GM20431 (cell line): Measurements from ENCODE around the gene PLCB4.

Experiments used
- in situ Hi-C: fragments of 300-500 bp; cut with MseI, MboI; formaldehyde crosslinking; loops from one replicate; pipeline ENCODE4 v1.15.0; 2020; ENCODE audit warnings: low sequenced_read_pairs; ENCODE audit not compliant: unreplicated experiment

PLCB4 gene

DNA sequence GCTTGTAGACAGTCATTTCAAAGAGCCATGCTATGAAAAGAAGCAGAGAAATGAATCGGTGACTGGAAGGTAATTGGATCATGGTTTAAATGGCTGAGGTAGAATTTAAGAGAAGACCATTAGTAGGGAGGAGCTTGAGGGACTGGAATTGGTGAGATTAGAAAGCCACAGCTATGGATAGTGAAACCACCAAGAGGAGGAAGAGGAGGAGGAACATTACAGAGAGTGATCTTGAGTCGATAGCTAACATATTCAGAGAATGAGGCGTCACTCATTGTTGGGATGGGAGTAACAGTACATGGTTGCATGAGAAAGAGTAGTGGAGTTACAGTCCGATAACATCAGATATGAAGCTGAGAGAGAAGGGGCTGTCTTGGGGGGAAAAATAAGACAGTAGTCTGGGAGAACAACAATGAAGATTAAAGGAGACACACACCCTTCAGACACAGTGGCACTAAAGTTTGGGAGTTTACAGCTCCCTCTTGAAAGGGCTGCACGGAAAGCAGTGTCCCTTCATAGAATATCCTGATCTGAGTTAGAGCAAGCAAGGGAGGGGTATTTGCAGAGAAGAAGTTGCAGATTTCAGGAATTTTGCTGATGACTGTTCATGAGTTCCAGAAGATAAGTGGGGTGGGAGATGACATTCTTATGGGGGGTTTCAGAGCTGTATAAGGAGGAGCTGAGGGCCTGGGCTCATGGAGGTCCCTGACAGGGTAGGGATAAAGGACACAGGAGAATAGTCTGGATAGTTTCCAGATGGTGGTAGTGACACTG is 430.4 kb downstream of the PLCB4 start:
- in situ Hi-C loops = no loop called here

GRCh38 chr20:9500121-9500520 is 431.2 kb downstream of the PLCB4 start:
- in situ Hi-C loops = no loop called here

DNA sequence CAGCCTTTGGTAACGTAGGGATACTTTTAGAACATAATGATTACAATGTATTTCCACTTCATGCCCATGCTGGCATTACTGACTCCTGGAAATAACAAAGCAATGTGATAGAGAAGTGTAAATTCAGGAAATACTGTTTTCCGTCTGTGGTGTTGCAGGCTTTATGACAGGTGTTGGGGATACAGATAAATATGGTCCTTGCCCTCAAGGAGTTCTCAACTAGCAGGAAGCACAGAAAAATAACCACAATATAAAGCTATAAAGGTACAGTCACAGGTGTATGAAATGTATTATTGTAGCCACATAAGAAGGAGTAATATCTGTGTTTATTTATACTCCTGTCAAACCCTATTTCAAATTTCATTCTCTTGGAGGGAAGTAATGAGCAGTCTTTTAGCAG is 432.6 kb downstream of the PLCB4 start:
- in situ Hi-C loops = no loop called here

GRCh38 chr20:9503526-9504245 is 434.8 kb downstream of the PLCB4 start:
- in situ Hi-C loops = no loop called here

GRCh38 chr20:9506280-9506821 is 437.5 kb downstream of the PLCB4 start:
- in situ Hi-C loops = no loop called here

- in situ Hi-C loops = no loop called here
These were observed 438.1 kb downstream of the PLCB4 start for GRCh38 chr20:9506964-9507369.

DNA sequence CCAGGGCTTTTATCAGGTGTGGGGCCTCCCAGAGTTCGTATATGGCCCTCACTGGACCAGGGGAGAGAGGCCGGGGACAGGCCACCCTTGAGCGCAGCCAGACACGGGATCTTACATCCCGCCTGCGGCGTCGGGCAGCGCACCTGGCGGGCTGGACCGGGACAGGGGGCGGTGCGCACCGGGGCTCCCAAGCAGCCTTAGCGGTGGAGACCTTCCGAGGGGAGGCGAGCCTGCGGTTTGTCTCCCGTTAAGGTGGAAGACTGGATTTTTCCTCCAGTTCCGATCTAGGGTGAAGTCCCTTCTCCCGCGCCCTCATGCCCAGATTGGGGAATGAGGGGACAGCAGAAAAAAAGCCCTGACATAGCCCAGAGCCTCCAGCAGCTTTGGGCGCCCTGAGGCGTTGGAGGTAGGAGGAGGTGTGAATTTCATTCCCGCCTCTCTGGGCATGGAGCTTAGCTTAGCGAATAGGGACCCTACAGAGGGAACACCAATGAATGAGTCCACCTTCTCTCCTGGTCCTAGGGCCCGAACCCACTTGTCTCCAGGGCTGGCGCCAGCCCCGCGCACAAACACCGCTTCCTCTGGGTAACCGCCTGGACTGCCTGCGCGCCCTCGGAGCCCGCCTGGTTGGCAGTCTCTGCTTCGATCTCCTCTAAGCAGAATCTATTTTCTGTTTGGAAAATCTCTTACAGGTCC is 438.8 kb downstream of the PLCB4 start:
- in situ Hi-C loops = no loop called here

DNA sequence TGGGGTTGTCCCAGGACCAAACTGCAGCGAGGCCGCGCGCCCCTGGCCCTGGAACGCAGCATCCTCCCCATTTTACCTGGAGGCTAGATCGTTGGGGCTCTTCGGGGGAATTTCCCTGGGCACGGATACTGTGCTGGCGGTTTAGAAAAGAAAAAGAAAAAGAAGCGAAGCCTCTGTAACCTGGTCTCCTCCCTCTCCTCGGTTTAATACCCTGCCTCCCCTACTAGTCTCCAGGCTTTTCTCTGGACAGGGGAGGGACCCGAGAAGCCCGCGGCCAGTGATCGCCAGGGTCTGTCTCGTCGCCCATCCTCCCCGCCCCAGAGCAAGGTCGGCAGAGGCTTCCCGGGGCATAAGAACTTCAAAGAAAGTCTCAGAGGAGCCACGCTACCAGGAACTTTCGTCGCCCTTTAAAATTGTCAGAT is 439.4 kb downstream of the PLCB4 start:
- in situ Hi-C loops = no loop called here

- in situ Hi-C loops = no loop called here
These were observed 439.9 kb downstream of the PLCB4 start for GRCh38 chr20:9508696-9509178.

DNA sequence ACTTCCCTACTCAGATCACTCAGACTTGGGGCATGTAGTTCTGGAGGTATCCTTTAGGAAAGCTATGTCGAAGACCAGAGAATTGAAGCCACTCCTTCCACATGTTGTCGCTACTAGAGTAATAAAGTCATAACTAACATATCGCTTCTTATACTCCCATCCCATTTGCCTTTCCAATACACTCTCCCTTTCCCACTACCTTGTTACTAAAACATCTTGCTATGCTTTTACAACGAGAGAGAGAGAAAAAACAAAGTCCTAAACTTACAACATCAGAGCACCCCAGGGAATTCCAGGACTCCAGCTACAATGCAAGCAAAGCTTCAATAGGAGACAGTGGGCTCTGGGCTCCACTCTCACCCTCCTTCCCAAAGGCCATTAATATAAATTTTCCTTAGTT is 440.4 kb downstream of the PLCB4 start:
- in situ Hi-C loops = no loop called here

DNA sequence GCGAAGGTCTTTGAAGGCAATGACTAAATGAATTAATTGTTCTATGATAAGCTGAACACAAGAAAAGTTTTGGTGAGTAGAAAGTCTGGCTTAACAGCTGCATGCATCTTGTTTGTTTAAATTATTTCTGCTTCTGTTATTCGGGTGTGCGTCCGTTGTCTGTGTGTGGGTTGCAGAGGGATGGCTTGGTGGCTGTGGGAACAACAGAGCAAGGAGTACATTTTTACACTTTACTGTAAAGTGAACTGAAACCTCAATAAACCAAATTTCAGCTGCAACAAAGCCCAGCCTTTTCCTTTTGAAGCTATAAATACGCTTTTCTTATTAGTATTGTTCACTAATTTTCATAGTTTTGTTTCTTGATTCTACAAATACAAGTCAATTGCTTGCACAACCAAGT is 442.0 kb downstream of the PLCB4 start:
- in situ Hi-C loops = no loop called here

DNA sequence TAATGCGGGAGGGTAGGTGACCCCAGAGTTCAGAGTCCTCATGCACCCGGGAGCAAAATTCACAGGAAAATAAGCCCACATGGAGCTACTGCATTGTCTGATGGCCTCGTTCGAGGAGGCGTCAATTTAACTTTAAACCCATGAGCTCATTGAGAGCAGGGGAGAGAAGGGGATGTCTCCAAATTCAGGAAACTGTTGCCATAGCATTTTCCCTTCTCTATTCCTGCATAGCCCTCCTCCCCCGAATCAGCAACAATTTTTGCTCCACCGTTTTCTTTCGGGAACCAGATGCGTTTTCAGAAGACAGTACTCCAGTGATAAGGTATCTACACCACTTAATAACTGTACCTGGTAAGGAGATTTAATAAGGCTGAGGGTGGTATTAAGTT is 445.2 kb downstream of the PLCB4 start:
- in situ Hi-C loops = no loop called here

GRCh38 chr20:9514461-9515213 is 445.8 kb downstream of the PLCB4 start, which contains the start of gene LAMP5:
LAMP5 (plus strand) TSS chr20:9514590; CDS start chr20:9514853, 263 bp downstream.
- in situ Hi-C loops = no loop called here

- in situ Hi-C loops = no loop called here
These were observed 446.3 kb downstream of the PLCB4 start for GRCh38 chr20:9515214-9515585.

- in situ Hi-C loops = no loop called here
These were observed 446.9 kb downstream of the PLCB4 start for GRCh38 chr20:9515741-9516233.

DNA sequence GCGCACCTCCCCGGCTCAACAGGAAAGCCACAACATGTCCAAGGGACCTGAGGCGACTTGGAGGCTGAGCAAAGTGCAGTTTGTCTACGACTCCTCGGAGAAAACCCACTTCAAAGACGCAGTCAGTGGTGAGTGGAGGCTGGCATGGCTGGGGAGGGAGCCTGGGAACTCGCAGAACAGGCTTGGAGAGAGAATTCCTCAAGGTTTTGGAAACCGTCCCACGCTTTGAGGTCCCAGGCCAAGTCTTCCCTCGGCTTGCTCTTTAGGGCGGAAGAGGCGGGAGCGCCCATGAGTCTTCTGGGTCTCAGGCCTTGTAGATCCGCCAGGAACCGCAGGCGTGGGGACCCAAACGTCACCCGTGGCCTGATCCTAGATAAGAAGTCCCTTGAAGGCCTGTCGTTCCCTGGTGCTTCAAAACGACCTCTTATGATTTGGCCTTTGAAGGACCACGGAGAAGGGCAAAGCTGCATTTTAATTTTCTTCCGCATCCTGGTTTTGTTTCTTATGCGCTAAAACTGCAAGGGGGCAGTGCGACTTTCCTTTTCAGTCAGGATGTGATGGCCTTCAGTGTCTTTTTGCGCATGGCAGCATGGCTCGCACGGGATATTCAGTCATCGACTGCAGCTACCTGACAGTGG is 447.5 kb downstream of the PLCB4 start:
- in situ Hi-C loops = no loop called here

DNA sequence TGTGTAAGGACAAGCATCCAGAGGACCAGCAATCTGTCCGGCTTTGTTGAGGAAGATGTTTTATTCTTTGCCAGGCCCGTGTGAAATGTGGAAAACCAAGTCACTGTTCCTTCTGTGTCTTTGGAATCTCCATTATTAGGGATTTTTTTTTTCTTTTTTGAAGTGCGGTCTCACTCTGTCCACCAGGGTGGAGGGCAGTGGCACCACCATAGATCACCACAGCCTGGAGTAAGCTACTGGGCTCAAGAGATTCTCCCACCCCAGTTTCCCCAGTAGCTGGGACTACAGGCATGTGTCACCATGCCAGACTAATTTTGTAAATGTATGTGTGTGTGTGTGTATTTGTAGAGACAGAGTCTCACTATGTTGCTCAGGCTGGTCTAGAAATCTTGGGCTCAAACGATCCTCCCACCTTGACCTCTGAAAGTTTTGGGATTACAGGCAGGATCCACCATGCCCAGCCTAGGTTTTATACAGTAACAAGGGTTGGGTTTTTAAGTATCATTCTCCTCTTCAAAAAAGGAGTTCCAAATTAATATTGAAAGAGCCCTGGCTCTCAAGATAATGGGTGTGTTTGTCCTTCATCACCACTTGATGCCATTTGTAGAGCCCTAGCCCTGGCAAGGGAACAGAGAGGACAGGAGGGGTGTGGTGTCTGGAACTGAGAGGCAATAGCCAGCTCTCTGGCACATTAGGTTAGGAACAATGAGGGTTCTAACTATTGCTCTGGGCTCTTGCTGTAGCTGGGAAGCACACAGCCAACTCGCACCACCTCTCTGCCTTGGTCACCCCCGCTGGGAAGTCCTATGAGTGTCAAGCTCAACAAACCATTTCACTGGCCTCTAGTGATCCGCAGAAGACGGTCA is 448.6 kb downstream of the PLCB4 start:
- in situ Hi-C loops = no loop called here

- in situ Hi-C loops = no loop called here
These were observed 449.8 kb downstream of the PLCB4 start for GRCh38 chr20:9518576-9519175.
